HEK293 (cell line): ENCODE data around the gene NRTN.
"Not testable (repeated sequence)": the region's sequence is repeated elsewhere in the genome, so short reads cannot be mapped to it uniquely, and the experiment has no call there.

Experiments used
- CTCF ChIA-PET: fragments of 350-600 bp; formaldehyde crosslinking; extraction: SDS; loops from one replicate; lab custom pipeline; 2021; ENCODE audit warnings: antibody characterized with exemption; lab: Yijun Ruan, JAX
- POLR2A ChIA-PET: fragments of 300-600 bp; formaldehyde crosslinking; extraction: SDS; loops from one replicate; lab custom pipeline; 2020; ENCODE audit warnings: antibody characterized with exemption, inconsistent platforms; lab: Yijun Ruan, JAX
- H3K27ac ChIP-seq: fragments of 200-500 bp; sonication (Bioruptor generic); 2 replicates; pipeline ENCODE4 v1.5.1; 2014; ENCODE audit warnings: low read depth, low read length, control low read depth, inconsistent platforms; ENCODE audit errors: extremely low read depth
- H3K36me3 ChIP-seq, 2 experiments: fragments of 200-500 bp in 1 of 2; sonication (Bioruptor generic) in 1 of 2; 1 replicate in 1 of 2; 2 replicates in 1 of 2; pipeline ENCODE4 v1.5.1; 2014 to 2017; ENCODE audit warnings: inconsistent platforms in 2 of 2, low read length in 2 of 2; ENCODE audit not compliant: control insufficient read depth in 2 of 2, insufficient read depth in 1 of 2
- H3K4me1 ChIP-seq: fragments of 200-500 bp; sonication (Bioruptor generic); 2 replicates; pipeline ENCODE4 v1.5.1; 2014; ENCODE audit warnings: mild to moderate bottlenecking, low read length, inconsistent platforms; ENCODE audit not compliant: control insufficient read depth, insufficient read depth
- H3K4me3 ChIP-seq: 2 replicates; pipeline ENCODE4 v1.5.1; 2011; ENCODE audit warnings: low read depth, mild to moderate bottlenecking, control low read depth, low read length, moderate library complexity
- H3K9me3 ChIP-seq: fragments of 200-500 bp; sonication (Bioruptor generic); 2 replicates; pipeline ENCODE4 v1.5.1; 2014; ENCODE audit warnings: low read depth, low read length, inconsistent platforms; ENCODE audit not compliant: control insufficient read depth, insufficient read depth
- BCL11B ChIP-seq: fragments of 450-650 bp; formaldehyde crosslinking; IDR thresholded peaks from 2 replicates; pipeline ENCODE4 v1.5.1; 2016; ENCODE audit warnings: low read depth, missing biosample characterization, missing genetic modification characterization
- EGR2 ChIP-seq: fragments of 450-650 bp; formaldehyde crosslinking; IDR thresholded peaks from 2 replicates; pipeline ENCODE4 v1.5.1; 2016; ENCODE audit warnings: low read depth, missing biosample characterization, missing genetic modification characterization
- ELK4 ChIP-seq: IDR thresholded peaks from 2 replicates; pipeline ENCODE4 v1.6.1; 2011; ENCODE audit warnings: mild to moderate bottlenecking, low read depth, low read length, borderline replicate concordance
- GLIS2 ChIP-seq: fragments of 450-650 bp; formaldehyde crosslinking; IDR thresholded peaks from 2 replicates; pipeline ENCODE4 v1.5.1; 2016; ENCODE audit warnings: missing biosample characterization, missing genetic modification characterization
- IKZF3 ChIP-seq: fragments of 450-650 bp; IDR thresholded peaks from 2 replicates; pipeline ENCODE4 v1.5.0; 2018; ENCODE audit warnings: missing biosample characterization, mild to moderate bottlenecking, missing genetic modification characterization, moderate library complexity
- REPIN1 ChIP-seq: fragments of 450-650 bp; formaldehyde crosslinking; IDR thresholded peaks from 2 replicates; pipeline ENCODE4 v1.5.1; 2017; ENCODE audit warnings: missing biosample characterization, missing genetic modification characterization, low read depth
- SETDB1 ChIP-seq: IDR thresholded peaks from one replicate; pipeline ENCODE4 v1.6.1; 2017; ENCODE audit warnings: mild to moderate bottlenecking, low read length, moderate library complexity, mixed read lengths; ENCODE audit not compliant: insufficient read length
- WT1 ChIP-seq: fragments of 450-650 bp; formaldehyde crosslinking; IDR thresholded peaks from 2 replicates; pipeline ENCODE4 v1.5.1; 2016; ENCODE audit warnings: missing biosample characterization, missing genetic modification characterization
- ZBTB17 ChIP-seq: fragments of 450-650 bp; formaldehyde crosslinking; IDR thresholded peaks from 2 replicates; pipeline ENCODE4 v1.5.1; 2016; ENCODE audit warnings: missing biosample characterization, missing genetic modification characterization
- ZFP3 ChIP-seq: fragments of 450-650 bp; formaldehyde crosslinking; IDR thresholded peaks from 2 replicates; pipeline ENCODE4 v1.5.1; 2016; ENCODE audit warnings: low read depth, missing biosample characterization, missing genetic modification characterization
- ZFP37 ChIP-seq: fragments of 450-650 bp; formaldehyde crosslinking; IDR thresholded peaks from 2 replicates; pipeline ENCODE4 v1.5.1; 2016; ENCODE audit warnings: missing biosample characterization, missing genetic modification characterization
- ZNF155 ChIP-seq: fragments of 450-650 bp; formaldehyde crosslinking; IDR thresholded peaks from 2 replicates; pipeline ENCODE4 v1.5.1; 2016; ENCODE audit warnings: missing biosample characterization, missing genetic modification characterization
- ZNF157 ChIP-seq: fragments of 450-650 bp; formaldehyde crosslinking; IDR thresholded peaks from 2 replicates; pipeline ENCODE4 v1.5.1; 2016; ENCODE audit warnings: missing biosample characterization, missing genetic modification characterization
- ZNF184 ChIP-seq: fragments of 450-650 bp; IDR thresholded peaks from 2 replicates; pipeline ENCODE4 v1.5.1; 2018; ENCODE audit warnings: missing biosample characterization, mild to moderate bottlenecking, missing genetic modification characterization
- ZNF266 ChIP-seq: fragments of 450-650 bp; formaldehyde crosslinking; IDR thresholded peaks from 2 replicates; pipeline ENCODE4 v1.5.1; 2016; ENCODE audit warnings: missing biosample characterization, missing genetic modification characterization, low read depth
- ZNF274 ChIP-seq, 2 experiments: fragments of 200-500 bp in 1 of 2; fragments of 450-650 bp in 1 of 2; sonication (Bioruptor generic) in 1 of 2; formaldehyde crosslinking in 1 of 2; IDR thresholded peaks; 2 replicates each; pipeline versions ENCODE4 v1.5.1 to v1.6.1; 2014 to 2016; ENCODE audit warnings: borderline replicate concordance in 1 of 2, inconsistent platforms in 1 of 2, low read length in 1 of 2, missing biosample characterization in 1 of 2, missing genetic modification characterization in 1 of 2
- ZNF37A ChIP-seq: fragments of 450-650 bp; IDR thresholded peaks from 2 replicates; pipeline ENCODE4 v1.5.1; 2018; ENCODE audit warnings: missing biosample characterization, missing genetic modification characterization
- ZNF510 ChIP-seq: fragments of 450-650 bp; formaldehyde crosslinking; IDR thresholded peaks from 2 replicates; pipeline ENCODE4 v1.5.1; 2018; ENCODE audit warnings: mild to moderate bottlenecking, missing genetic modification characterization, missing biosample characterization; ENCODE audit not compliant: insufficient replicate concordance
- ZNF544 ChIP-seq: fragments of 450-650 bp; formaldehyde crosslinking; IDR thresholded peaks from 2 replicates; pipeline ENCODE4 v1.5.0; 2017; ENCODE audit warnings: missing biosample characterization, missing genetic modification characterization
- ZNF623 ChIP-seq: fragments of 450-650 bp; formaldehyde crosslinking; IDR thresholded peaks from 2 replicates; pipeline ENCODE4 v1.5.1; 2016; ENCODE audit warnings: missing biosample characterization, missing genetic modification characterization
- ZNF658 ChIP-seq: fragments of 450-650 bp; formaldehyde crosslinking; IDR thresholded peaks from 2 replicates; pipeline ENCODE4; 2016; ENCODE audit warnings: missing biosample characterization, missing genetic modification characterization
- ZSCAN18 ChIP-seq: fragments of 450-650 bp; formaldehyde crosslinking; IDR thresholded peaks from 2 replicates; pipeline ENCODE4 v1.5.1; 2016; ENCODE audit warnings: missing biosample characterization, missing genetic modification characterization

NRTN gene

GRCh38 chr19:5851302-5851701 is 46.4 kb downstream of the NRTN start, which contains the start of gene FUT3:
Gene FUT3, minus strand, starts transcription at chr19:5851449.
- CTCF ChIA-PET, result interaction anchor here (0.6 kb wide), 1 partner anchor 665 kb away, joined by 3 read pairs; no protein-coding TSS in a partner anchor
- POLR2A ChIA-PET, result no interaction called here
- no peak within 1 kb of the TSS for H3K27ac ChIP-seq

GRCh38 chr19:5854121-5854520 is 49.3 kb downstream of the NRTN start:
- H3K4me3 ChIP-seq, H3K36me3 ChIP-seq, POLR2A ChIA-PET, H3K27ac ChIP-seq, H3K4me1 ChIP-seq, CTCF ChIA-PET, H3K9me3 ChIP-seq: not testable (repeated sequence)

More at GRCh38 chr19:5851302-5851701, 46.4 kb downstream of the NRTN start, which contains the start of gene FUT3:
- Histone ChIP-seq H3K36me3 (no peaks in the 10 kb centered on the region), H3K4me1 (no peaks in the 10 kb centered on the region), H3K9me3 (no peaks in the 10 kb centered on the region), H3K4me3 (no peak within 1 kb of the TSS)
- TF ChIP-seq ZNF623, result no peak
- TF ChIP-seq ZNF266 (tag by site-specific recombination), result no peak
- TF ChIP-seq REPIN1 (tag by site-specific recombination), result no peak

GRCh38 chr19:5855151-5855550 is 50.3 kb downstream of the NRTN start:
- H3K9me3 ChIP-seq, H3K36me3 ChIP-seq, H3K4me3 ChIP-seq, H3K4me1 ChIP-seq, H3K27ac ChIP-seq, CTCF ChIA-PET, POLR2A ChIA-PET: not testable (repeated sequence)
- peak; percentile 24; the same call in 1 of the 2 replicates for TF ChIP-seq EGR2 (tag by site-specific recombination)

GRCh38 chr19:5857203-5858081 is 52.6 kb downstream of the NRTN start:
- Histone ChIP-seq H3K36me3 (no peaks in the 10 kb centered on the region), H3K4me3 (no peak overlapping the region), H3K4me1 (no peaks in the 10 kb centered on the region), H3K9me3 (no peaks in the 10 kb centered on the region), H3K27ac (no peak overlapping the region)
- TF ChIP-seq ZNF274 (IDR thresholded peaks at IDR 0.05; ENCODE audit: low read length) (no peak), ZNF274 (tag by site-specific recombination; IDR thresholded peaks at IDR 0.05; ENCODE audit: borderline replicate concordance) (no peak), ZNF544 (tag by site-specific recombination) (no peak), IKZF3 (tag by site-specific recombination) (no peak), BCL11B (no peak), ELK4 (no peak), GLIS2 (no peak), ZSCAN18 (tag by site-specific recombination) (no peak), ZFP37 (no peak), ZNF184 (tag by site-specific recombination) (no peak), ZNF155 (no peak), ZNF658 (tag by site-specific recombination) (no peak), ZNF157 (no peak), ZBTB17 (tag by site-specific recombination) (no peak), ZFP3 (tag by site-specific recombination) (no peak), SETDB1 (no peak), ZNF37A (tag by site-specific recombination) (no peak), ZNF510 (tag by site-specific recombination) (no peak), WT1 (tag by site-specific recombination) (no peak)
- ChIA-PET CTCF (no interaction called here), POLR2A (no interaction called here)
